GM08714 (cell line): Measurements from ENCODE around the gene ACAN.

ENCODE experiments used
- H3K4me3 ChIP-seq: fragments of 200-500 bp; sonication (Bioruptor generic); 2 replicates; pipeline ENCODE4 v1.5.1; 2014; ENCODE audit warnings: mild to moderate bottlenecking, low read length, inconsistent platforms
- ZNF274 ChIP-seq: IDR thresholded peaks from 2 replicates; pipeline ENCODE4 v1.6.1; 2012; ENCODE audit warnings: mild to moderate bottlenecking, low read depth, low read length

The ACAN gene

DNA sequence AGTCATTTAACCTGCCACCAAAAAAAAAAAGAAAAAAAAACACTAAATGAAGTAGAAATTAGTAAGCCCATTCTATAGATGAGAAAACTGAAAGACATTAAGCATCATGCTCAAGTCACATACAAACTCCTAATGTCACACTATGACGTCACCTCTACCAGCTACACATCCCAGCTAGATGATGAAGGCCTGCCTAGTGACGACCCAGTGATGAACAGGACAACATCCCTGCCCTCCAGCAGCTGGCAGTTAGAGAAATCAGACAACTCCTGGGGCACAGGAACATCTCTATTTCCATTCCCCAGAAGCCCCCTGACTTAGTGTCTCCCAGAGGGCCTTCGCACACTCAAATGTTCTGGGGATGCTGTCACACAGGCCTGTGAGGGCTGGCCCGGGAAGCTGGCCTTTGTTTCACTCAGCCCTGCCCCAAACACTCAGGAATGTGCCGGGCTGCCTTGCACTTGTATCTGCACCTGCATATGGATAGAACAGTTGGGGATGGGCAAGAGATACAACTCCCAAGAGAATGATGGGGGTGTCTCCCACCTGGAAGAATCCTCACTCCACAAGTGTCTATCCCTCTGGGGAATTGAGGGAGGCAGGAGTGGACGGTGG is 99.1 kb downstream of the ACAN start:
- no peak overlapping the region for H3K4me3 ChIP-seq
- no peak for TF ChIP-seq ZNF274

GRCh38 chr15:88902846-88903245 is 99.6 kb downstream of the ACAN start:
- H3K4me3 ChIP-seq: no peak overlapping the region
- no peak for TF ChIP-seq ZNF274

DNA sequence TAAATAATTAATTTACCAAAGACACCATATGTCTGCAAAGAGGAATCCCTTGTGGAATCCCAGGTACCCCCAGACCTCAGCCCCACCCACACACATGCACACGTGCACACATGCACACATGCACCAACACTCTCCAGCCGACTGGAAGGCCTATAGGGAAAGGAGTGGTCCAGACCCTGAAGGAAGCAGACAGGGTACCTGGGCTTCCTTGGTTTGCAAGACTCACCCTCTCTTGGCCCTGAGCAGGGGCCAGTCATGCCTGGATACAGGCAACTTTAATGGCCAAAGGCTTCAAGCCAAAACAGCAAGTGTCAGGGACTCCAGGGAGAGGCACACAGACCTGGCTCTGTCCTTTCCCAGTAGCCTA is 101.0 kb downstream of the ACAN start:
- no peak overlapping the region for H3K4me3 ChIP-seq
- TF ChIP-seq ZNF274: no peak

- TF ChIP-seq ZNF274: no peak
- no peak overlapping the region for H3K4me3 ChIP-seq
Measured at GRCh38 chr15:88904624-88905327, 101.5 kb downstream of the ACAN start.

- H3K4me3 ChIP-seq: no peak overlapping the region
- TF ChIP-seq ZNF274: no peak
Measured at GRCh38 chr15:88905576-88905975, 102.3 kb downstream of the ACAN start.

DNA sequence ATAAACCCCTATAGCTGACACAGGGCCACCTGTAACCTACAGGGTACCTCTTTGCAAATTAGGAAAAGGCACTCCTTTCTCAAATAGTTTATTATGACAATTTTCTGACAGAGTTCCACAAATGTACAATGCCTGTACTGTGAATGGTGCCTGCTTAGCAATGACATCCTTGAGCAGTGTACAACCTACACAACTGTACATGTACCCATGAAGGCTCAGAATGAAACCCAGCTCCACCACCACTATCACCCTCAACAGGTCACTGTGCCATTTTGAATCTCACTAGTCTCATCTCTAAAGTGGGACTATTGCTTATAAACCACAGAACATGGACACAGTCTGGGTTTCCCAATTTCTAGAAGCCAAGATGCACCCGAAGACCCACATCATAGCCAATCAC is 102.9 kb downstream of the ACAN start:
- no peak for TF ChIP-seq ZNF274
- H3K4me3 ChIP-seq: no peak overlapping the region

GRCh38 chr15:88906551-88906950 is 103.3 kb downstream of the ACAN start:
- TF ChIP-seq ZNF274: no peak
- no peak overlapping the region for H3K4me3 ChIP-seq

GRCh38 chr15:88907111-88907510 is 103.9 kb downstream of the ACAN start:
- TF ChIP-seq ZNF274: no peak
- no peak overlapping the region for H3K4me3 ChIP-seq

- no peak overlapping the region for H3K4me3 ChIP-seq
- no peak for TF ChIP-seq ZNF274
Measured at GRCh38 chr15:88908123-88908522, 104.9 kb downstream of the ACAN start.

GRCh38 chr15:88908697-88909621 is 105.7 kb downstream of the ACAN start:
- H3K4me3 ChIP-seq: no peak overlapping the region

DNA sequence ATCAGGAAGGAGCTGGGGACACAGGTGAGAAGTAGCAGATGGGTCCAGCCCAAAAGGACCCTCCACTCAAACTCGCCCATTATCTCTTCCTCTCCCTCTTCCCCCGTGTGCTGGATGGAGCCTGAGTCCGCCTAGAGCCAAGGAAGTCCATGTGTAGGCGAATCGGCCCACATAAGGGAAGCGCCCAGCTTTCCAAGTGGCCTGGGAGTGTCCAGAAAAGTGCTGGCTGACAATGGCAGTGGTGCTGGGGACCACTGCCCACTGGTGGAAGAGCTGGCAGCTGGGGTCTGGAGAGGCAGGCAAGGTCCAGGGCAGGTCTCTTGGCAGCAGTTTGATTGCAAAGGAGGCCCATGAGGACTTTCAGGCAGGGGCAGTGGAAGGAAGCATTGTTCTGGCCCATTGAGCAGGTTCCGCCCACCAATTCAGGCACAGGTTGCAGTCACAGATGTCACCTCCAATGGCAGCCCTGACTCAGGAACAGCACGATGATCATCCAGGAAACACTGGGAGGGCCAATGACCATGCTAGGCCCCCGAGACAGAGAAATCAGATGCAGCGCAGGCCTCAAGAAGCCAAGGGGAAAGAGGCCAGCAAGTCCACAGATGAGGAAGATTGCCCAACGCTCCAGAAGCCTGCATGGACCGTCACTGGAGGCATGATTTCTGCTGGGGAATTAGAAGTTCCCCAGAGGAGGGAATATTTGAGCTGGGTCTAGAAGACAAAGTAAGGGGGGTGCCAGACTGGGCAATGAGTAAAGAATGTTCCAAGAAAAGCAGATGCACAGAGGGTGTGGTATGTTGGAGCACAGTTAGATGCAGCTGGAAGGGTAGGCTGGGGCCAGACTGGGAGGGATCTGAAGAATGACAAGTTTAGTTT is 107.0 kb downstream of the ACAN start:
- no peak overlapping the region for H3K4me3 ChIP-seq
- no peak for TF ChIP-seq ZNF274

More at GRCh38 chr15:88908697-88909621, 105.7 kb downstream of the ACAN start:
- no peak for TF ChIP-seq ZNF274

GRCh38 chr15:88911766-88912118 is 108.5 kb downstream of the ACAN start:
- no peak overlapping the region for H3K4me3 ChIP-seq
- TF ChIP-seq ZNF274: no peak

GRCh38 chr15:88912500-88912921 is 109.3 kb downstream of the ACAN start:
- TF ChIP-seq ZNF274: no peak
- peak overlapping the region; percentile 57 for H3K4me3 ChIP-seq
